ENCODE results near the gene PTGES3.
"Not testable (repeated sequence)": the region's sequence is repeated elsewhere in the genome, so short reads cannot be mapped to it uniquely, and the experiment has no call there.

PTGES3 gene

DNA sequence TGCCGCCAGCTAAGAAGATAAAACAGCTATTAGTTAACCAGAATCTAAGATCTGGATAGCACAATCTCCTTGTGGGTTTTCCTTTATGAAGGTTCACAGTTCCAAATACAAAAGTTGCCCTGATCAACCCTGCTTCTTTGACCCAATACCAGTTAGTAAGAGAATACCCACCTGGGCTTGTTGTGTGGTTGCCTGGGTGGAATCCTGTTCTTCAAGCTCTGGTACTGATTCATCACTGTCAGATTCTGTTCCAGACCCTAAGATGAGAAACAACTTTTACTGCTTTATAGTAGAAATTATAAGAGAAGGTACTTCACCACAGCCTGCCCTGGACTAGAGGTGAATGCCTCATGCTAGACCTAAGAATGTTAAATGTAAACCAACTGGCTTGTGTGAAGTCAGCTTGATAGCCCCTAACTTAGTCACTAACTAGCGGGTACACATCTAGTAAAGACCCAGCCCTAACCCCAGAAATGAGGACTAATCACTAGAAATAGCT is 26.4 kb upstream of the PTGES3 start:
- Histone ChIP-seq H3K4me1 (no peaks in the 10 kb centered on the region), H3K4me3 (ENCODE audit: low read depth, low read length) (no peak overlapping the region), H3K36me3 (peaks cover 72% of the 10 kb centered on the region), H3K27me3 (no peaks in the 10 kb centered on the region), H3K9me3 (no peaks in the 10 kb centered on the region)
- TF ChIP-seq CTCF (IDR thresholded peaks at IDR 0.05; ENCODE audit: low read depth, low read length) = no peak
- no peak for DNase-seq

GRCh38 chr12:56713345-56713744 is 25.3 kb upstream of the PTGES3 start:
- Histone ChIP-seq H3K4me3 (ENCODE audit: low read depth, low read length) (no peak overlapping the region), H3K9me3 (no peaks in the 10 kb centered on the region), H3K4me1 (no peaks in the 10 kb centered on the region), H3K36me3 (peaks cover 64% of the 10 kb centered on the region), H3K27me3 (no peaks in the 10 kb centered on the region)
- no peak for TF ChIP-seq CTCF (IDR thresholded peaks at IDR 0.05; ENCODE audit: low read depth, low read length)
- no peak for DNase-seq

DNA sequence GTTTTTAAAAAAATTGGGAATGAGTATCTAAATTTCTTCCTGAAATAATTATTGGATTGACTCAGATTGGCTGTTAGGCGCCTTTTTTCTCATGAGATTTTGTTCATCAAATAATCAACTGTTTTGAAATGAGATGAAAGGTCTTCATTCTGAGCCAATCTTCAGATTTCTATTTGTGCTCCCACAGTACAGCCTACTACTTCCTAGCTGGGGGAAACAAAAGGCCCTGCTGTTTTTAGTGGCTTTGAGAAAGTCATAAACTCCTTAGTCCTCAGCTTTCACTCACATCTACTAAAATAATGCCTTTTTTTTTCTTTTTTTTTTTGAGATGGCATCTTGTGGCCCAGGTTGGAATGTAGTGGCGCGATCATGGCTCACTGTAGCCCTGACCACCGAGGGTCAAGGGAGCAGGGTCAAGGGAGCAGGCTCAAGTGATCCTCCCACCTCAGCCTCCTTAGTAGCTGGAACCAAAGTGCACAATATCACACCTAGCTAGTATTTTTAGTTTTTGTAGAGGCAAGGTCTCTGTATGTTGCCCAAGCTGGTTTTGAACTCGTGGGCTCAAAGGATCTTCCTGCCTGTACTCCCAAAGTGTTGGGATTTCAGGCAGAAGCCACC is 21.8 kb upstream of the PTGES3 start:
- H3K9me3 ChIP-seq = no peaks in the 10 kb centered on the region
- no peak for DNase-seq
- no peaks in the 10 kb centered on the region for H3K4me1 ChIP-seq
- H3K4me3 ChIP-seq (ENCODE audit: low read depth, low read length) = no peak overlapping the region
- no peak for TF ChIP-seq CTCF (IDR thresholded peaks at IDR 0.05; ENCODE audit: low read depth, low read length)
- H3K27me3 ChIP-seq = no peaks in the 10 kb centered on the region
- peaks cover 41% of the 10 kb centered on the region for H3K36me3 ChIP-seq

DNA sequence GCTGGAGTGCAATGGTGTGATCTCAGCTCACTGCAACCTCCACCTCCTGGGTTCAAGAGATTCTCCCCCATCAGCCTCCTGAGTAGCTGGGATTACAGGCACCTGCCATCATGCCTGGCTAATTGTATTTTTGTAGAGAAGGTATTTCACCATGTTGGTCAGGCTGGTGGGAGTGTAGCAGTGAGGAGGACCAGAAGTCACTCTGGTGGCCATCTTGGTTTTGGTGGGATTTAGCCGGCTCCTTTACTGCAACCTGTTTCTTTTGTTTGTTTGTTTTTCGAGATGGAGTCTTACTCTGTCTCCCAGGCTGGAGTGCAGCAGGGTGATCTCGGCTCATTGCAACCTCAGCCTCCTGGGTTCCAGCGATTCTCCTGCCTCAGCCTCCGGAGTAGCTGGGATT is 16.4 kb upstream of the PTGES3 start:
- not testable (repeated sequence) for H3K4me3 ChIP-seq (ENCODE audit: low read depth, low read length); H3K27me3 ChIP-seq; DNase-seq; H3K4me1 ChIP-seq; H3K36me3 ChIP-seq; H3K9me3 ChIP-seq

DNA sequence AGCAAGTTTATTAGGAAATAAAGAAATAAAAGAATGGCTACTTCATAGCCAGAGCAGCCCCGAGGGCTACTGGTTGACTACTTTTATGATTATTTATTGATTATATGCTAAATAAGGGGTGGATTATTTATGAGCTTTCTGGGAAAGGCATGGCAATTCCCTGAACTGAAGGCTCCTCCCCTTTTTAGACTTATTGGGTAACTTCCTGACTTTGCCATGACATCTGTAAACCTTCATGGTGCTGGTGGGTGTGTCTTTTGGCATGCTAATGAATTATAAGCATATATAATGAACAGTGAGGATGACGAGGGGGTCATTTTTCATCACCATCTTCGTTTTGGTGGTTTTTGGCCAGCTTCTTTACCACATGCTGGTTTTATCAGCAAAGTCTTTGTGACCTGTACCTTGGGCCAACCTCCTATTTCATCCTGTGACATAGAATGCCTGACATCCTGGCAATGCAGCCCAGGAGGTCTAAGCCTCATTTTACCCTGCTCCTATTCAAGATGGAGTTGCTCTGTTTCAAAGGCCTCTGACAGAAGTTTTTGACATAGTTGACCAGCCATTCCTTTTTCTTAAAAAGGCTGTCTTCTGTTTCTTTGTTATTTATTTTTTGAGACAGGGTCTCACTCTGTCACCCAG is 11.1 kb upstream of the PTGES3 start:
- DNase-seq = no peak
- H3K4me3 ChIP-seq (ENCODE audit: low read depth, low read length) = no peak overlapping the region
- no peaks in the 10 kb centered on the region for H3K27me3 ChIP-seq
- H3K36me3 ChIP-seq = no peaks in the 10 kb centered on the region
- H3K4me1 ChIP-seq = peaks cover 11% of the 10 kb centered on the region
- H3K9me3 ChIP-seq = no peaks in the 10 kb centered on the region
- no peak for TF ChIP-seq CTCF (IDR thresholded peaks at IDR 0.05; ENCODE audit: low read depth, low read length)

- DNase-seq = no peak
- no peaks in the 10 kb centered on the region for H3K27me3 ChIP-seq
- no peak overlapping the region for H3K4me3 ChIP-seq (ENCODE audit: low read depth, low read length)
- H3K4me1 ChIP-seq = peaks cover 11% of the 10 kb centered on the region
- H3K36me3 ChIP-seq = no peaks in the 10 kb centered on the region
- no peaks in the 10 kb centered on the region for H3K9me3 ChIP-seq
- no peak for TF ChIP-seq CTCF (IDR thresholded peaks at IDR 0.05; ENCODE audit: low read depth, low read length)
Measured at GRCh38 chr12:56695327-56696101, 7.4 kb upstream of the PTGES3 start.

Measured in BE2C (cell line).